GM19023 (cell line): Measurements from ENCODE around the gene XIRP2.

ENCODE experiments used
- ATAC-seq: cut with Tn5 transposase; IDR thresholded peaks from one replicate; pipeline ENCODE4 v1.9.1; 2021; ENCODE audit warnings: mild to moderate bottlenecking, moderate library complexity; ENCODE audit not compliant: unreplicated experiment

XIRP2 gene, protein sequence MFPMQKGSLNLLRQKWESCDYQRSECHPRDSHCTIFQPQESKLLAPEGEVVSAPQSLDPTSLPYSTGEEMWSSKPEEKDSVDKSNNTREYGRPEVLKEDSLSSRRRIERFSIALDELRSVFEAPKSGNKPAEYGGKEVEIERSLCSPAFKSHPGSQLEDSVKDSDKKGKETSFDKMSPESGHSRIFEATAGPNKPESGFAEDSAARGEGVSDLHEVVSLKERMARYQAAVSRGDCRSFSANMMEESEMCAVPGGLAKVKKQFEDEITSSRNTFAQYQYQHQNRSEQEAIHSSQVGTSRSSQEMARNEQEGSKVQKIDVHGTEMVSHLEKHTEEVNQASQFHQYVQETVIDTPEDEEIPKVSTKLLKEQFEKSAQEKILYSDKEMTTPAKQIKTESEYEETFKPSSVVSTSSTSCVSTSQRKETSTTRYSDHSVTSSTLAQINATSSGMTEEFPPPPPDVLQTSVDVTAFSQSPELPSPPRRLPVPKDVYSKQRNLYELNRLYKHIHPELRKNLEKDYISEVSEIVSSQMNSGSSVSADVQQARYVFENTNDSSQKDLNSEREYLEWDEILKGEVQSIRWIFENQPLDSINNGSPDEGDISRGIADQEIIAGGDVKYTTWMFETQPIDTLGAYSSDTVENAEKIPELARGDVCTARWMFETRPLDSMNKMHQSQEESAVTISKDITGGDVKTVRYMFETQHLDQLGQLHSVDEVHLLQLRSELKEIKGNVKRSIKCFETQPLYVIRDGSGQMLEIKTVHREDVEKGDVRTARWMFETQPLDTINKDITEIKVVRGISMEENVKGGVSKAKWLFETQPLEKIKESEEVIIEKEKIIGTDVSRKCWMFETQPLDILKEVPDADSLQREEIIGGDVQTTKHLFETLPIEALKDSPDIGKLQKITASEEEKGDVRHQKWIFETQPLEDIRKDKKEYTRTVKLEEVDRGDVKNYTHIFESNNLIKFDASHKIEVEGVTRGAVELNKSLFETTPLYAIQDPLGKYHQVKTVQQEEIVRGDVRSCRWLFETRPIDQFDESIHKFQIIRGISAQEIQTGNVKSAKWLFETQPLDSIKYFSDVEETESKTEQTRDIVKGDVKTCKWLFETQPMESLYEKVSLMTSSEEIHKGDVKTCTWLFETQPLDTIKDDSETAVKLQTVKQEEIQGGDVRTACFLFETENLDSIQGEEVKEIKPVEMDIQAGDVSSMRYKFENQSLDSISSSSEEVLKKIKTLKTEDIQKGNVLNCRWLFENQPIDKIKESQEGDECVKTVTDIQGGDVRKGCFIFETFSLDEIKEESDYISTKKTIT (N-terminal part only)

DNA sequence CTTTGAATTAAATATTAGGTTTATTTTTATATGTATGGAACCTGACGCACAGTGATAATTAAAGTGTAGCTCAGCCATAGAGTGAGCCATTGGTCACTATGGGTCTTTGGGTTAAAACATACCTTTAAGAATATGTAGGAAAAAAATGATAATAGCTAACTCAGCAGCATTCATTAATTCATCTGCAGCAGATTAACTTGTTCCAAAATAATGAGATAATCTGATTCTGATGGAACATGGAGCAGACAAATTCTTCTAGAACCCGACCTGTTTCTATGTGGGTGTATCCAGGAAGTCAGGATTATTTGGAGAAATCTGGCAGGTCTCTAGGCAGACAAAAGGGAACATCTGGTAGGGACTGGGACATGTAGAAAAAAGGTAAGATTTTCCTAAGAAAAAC, at the start of gene XIRP2:
Gene XIRP2 (plus strand): TSS at position 301 of the 400 bp plus-strand sequence. CDS start 15,003 bp downstream, outside the sequence.
- ATAC-seq = no peak

DNA sequence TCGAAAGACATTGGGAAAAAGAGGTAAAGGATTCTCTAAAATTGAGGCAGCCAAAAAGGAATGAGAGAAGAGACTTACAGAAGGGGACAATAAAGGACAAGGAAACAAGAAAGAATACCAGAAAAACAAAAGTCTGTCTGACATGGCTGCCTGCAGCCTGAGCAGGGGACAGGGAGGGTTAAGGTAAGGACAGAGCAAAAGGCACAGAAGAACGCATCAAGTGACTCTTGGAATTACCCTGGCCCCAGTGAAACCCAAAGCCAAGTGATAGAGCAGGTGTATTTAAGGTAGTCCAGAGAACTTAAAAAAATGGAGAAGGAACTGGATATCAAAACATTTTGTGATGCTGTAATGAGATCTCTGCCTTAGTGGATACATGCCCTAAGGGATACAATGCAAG, 47.1 kb upstream of the XIRP2 start:
- ATAC-seq = no peak

DNA sequence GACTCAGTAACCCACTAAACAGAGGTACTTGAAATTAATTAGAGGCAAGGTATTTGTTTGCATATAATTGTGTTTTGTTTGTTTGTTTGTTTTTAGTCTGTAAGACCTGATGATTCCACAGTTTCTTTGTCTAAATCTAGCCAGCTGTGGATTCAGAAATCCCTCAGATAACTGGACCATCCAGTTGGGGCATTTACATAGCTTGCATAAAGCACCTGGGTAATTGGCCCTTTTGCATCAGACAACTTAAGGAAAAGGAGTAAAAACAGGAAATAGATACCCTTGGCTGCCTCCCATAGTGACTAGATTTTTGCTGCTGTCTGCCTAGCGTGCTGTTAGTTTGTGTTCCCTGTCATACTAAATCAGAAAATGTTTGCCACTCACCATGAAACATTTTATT, 46.6 kb upstream of the XIRP2 start:
- no peak for ATAC-seq

DNA sequence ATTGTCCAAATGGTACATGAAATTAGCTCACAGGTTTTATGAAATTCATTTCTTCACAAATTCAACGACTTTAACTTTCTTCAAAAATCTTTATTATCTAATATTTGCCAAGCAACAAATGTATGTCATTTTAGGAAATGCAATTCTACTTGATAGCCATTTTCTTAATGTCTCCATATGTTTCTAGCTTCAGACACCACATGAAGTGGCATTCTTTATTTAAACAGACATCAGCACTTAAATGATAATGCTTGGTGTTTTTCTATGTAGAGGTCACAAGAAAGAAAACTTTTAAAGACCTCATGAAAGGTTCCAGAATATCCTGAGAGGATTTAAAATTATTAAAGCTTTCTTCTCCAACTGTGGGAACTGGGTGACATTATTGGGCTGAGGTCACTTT, 44.2 kb upstream of the XIRP2 start:
- no peak for ATAC-seq

DNA sequence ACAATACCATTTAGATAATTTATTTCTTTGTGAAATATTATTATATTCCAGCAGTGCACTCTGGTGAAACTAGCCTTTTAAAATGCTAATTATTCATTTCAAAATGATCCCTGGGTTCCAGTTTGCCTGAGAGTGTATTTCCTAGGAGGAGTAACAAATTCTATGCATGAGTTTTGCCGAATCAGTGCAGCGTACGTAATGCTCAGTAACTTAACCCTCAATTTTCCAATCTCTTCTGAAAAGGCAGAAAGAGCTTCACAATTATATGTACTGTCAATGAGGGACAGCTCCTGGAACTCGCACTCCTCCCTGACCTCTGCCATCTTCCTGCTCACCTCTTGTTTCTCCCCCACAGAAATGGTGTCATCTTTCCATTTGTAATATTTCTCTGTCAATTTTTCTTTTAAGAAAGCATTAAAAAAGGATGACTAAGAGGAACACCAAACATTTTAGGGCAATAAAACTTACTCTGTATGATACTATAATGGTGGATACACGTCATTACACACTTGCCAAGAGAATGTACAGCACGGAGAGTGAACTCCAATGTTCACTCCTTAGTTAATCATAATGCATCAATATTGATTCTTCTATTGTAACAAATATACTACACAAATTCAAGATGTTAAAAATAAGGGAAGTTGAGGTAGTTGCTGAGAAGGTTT, 25.7 kb upstream of the XIRP2 start:
- ATAC-seq = no peak

DNA sequence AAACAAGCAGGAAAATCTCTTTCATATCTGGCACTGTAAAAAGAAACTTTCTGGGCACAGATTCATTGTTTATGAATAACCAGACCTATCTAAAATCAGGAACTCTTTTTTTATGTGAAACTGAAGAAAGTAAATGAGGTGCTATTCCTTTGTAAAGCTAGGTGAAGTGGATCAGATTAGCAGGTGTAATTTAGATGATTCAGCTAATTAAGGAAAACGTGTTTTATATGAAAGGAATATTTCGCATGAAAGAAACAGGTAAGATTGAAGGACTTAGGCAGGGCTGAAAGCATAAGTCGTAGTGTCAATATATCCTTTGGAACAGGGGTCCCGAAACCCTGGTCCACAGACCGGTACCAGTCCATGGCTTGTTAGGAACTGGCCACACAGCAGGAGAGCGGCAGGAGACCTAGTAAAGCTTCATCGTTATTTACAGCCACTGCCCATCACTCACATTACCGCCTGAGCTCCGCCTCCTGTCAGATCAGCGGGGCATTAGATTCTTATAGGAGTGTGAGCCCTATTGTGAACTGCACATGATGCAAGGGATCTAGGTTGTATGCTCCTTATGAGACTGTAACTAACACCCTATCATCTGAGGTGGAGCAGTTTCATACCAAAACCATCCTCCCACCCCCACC, 20.3 kb upstream of the XIRP2 start:
- no peak for ATAC-seq

DNA sequence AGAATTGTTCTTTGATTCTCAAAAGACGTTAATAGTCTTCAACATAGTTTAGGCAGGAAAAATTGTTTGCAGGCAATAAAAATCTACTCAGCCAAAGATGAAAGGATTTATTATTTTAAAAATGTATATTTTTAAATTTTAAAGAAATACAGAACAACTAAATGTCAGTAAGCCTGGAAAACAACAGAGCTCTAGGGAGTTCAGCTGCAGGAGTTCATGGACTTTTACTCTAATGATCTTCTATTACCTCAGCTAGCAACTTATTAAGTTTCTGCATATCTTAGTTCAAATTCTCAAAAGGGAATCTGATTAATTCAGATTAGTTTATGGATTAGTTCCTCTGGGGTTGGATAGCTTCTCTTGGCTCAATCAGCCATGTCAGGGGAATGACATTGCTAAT, 17.9 kb upstream of the XIRP2 start:
- no peak for ATAC-seq

DNA sequence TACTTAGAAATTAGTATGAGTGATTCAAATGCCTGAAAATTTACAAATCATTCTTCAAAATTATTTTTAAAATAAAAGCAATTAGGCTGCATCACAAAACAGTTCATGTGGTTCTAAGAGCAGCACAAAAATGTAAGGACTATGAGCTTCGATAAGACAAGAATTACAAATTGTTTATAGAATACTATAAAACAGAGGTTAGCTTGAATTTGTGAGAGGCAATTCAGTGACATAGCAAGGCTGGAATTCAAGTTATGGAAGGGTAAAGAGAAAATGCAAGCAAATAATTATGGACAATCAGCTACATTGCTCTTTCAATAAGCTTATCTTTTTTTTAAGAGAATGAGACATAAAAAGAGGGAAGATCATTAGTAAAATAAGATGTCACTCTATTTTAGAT, 7.1 kb upstream of the XIRP2 start:
- ATAC-seq = no peak

DNA sequence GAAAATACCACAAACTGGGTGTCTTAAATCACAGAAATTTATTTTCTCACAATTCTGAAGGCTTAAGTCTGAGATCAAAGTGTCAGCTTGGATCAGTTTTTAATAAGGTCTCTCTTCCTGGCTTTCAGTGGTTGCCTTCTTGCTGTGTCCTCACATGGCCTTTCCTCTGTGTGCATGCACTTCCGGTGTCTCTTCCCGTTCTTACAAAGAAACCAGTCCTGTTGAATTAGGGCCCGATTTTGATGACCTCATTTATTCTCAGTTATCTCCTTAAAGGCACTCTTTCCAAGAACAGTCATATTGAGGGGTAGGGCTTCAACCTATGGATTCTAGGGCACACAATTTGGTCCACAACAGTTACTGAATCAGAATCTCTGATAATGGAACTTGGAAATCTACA, 5.4 kb upstream of the XIRP2 start:
- ATAC-seq = no peak

DNA sequence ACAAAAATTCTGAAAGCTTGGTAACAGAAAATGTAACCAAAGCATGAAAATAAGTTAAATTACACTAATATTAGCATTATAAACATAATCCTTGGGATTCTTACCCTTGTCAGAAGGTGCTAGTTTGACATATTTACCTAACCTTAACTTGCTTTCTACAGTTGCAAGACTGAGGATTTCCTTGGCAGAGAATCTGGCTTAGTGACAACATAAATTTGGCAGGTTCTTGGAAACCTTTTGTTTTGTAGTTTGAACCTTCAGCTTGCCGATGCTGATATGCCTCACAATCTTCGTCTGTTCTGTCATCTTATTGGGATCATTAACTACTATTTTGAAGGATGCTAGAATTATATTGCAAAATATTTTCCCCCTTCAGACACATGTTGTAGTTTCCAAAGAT, 3.4 kb downstream of the XIRP2 start:
- no peak for ATAC-seq

DNA sequence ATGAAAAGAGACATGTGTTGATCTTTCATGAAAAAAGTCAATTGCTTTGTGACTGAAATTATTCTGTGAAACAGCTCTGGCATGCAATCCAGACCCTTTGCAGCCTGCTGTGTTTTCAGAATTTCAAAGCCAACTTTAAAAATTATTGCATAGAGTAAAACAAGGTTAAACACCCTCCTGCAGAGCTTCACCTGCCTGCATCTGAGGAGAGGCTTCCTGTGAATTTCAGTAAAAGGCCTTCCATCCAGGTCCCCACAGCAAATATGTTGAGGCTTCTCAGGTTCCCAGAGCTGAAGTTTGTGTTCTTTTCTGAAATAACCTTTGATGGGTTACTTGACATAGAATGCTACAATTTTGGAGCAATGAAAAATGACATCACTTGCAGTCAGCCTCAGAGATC, 4.1 kb downstream of the XIRP2 start:
- ATAC-seq = no peak

DNA sequence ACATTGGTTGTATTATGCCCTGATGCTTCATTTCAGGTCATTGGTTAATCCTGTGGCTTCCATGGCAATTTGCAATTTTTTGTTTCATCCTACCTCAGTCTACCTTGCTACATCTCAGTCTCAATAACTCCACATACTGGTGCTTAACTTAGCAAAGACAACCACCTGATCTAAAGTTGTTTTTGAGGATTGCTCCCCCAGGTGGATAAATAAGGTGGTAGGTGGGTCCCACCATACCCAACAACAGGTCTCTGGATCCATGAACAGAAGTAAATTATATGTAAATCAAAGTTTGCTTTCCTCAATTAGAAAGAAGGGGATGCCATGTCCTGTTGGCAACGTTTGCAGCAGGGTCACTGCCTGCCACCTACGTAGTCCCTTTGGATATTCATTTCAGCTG, 7.0 kb downstream of the XIRP2 start:
- no peak for ATAC-seq

DNA sequence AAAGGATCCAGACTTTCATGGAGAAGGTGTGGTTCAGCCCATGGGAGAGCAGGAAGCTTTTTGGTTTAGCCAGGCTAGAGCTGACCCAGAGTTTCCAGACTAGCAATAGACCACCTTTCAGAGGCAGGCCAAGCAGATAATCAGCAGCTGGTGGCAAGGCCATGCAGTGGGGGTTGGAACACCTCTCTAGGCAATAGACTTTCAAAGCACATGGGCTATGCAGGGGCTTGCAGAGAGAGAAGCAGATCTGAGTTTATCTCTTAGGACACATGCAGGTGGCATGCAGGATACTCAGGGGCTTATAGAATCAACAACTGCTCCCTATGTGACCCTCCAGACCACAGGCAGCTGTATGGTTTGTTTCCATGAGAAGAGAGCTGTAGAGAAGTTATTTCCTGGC, 9.4 kb downstream of the XIRP2 start:
- no peak for ATAC-seq

DNA sequence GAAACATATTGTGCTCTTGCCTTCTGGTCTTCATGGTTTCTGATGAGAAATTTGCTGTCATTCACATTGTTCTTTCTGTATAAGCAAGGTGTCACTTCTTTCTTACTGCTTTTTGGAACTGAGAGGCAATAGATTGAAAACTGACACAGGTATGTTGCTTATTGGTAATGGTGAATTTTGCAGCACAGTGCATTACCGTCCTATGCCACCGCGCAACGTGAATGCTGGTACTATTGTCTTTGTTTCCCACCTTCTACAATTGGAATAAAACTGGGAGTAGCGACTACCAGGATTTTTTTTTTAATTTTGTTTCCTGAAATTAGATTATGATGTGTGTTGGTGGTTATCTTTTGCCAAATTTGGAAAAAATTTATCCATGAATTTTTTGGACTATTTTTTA, 11.4 kb downstream of the XIRP2 start:
- ATAC-seq = no peak

DNA sequence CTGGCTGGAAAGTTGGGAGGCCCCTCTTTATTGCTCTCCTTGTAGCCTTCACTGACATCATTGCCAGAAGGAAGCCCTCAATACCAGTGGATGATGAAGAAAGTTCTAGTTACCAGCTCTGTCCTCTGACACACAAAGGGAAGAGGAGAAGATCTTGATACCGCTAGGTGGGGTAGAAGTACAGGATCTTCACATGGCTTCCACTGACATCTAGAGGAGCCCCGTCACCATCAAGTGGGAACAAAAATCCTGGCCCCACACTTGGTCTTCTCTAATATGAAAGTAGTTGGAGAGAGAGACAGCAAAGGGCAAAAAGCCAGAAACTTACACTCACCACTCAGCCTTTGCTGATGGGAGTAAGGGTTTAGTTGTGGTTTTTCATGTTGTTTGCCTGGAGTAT, 12.4 kb downstream of the XIRP2 start:
- ATAC-seq = no peak

DNA sequence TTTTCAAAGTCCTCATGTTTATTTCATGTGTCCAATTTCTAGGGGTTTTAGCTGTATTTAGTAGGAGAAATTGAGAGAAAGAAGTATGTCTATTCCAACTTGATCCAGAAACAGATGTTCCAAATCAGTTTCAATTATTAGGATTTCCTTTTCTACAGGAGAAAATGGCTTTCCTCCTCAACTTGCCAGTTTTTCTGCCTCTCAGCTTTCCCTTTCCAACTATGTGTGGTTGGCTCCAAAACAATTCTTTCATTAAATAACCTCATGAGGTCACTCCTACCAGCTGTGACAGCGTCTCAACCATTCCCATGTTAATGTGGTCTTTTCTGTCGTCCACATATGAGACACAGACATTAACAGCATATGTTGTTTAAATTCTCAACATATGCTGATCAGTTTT, 13.1 kb downstream of the XIRP2 start:
- no peak for ATAC-seq

DNA sequence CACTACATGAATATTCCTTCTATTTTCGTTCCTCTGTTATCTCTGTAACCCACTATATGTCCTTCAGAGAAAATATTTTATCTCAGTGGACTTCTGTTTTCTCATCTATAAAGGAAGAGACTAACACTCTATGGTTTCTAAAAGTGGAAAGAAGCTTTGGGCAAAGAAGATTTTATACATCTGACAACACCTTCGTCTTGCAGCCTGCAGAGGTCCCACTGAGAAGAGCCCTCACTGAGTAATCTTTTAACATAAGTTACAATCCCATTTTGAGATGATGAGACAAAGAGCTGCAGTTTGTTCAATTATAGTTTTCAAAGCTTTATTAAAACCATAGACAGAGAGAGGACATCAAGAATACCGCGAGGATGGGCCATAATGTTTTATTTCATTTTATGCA, 28.7 kb downstream of the XIRP2 start:
- no peak for ATAC-seq

DNA sequence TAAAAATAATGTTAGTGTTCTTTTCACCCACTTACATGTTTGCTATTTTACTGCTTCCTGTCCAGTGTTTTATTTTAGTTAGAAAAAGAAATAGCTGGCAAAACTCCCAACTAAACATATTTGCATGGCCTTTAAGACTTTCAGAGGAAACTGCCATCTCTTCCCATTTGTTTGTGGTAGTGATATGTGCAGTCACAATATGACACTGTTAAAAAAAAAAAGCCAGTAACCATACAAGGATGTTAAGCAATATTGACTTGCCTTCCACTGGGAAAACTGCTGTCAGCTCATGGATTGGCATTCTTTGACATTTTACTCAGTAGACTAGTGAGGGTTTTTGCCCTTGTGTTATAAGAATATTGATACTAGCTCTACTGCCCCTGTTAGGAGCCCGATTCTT, 29.1 kb downstream of the XIRP2 start:
- ATAC-seq = no peak

DNA sequence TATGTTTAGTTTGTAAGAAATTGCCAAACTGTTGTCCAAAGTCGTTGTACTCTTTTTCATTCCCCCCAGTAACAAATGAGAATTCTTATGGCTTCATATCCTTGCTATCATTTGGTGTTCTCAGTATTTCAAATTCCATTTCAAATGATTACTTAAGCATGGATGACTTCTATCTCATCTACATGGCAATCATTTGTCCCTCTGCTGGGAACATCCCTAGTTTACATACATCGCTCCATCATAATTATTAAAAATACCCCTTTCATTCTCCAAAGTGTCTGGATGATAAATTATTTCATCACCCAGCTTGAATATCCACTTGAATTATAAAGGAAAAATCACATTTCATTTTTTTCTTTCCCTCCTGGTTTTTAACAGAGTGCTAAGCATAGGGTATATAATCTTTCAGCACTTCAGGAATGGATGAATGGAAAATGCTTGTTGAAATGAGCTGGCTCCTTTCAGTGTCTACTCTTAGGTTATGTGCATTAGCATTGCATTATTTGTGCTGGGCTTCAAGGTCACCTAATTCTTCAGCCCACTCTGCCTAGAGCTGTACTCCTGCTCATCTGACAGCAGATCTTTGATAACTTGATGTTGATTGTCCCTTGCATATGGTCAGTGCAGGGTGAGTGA, 33.1 kb downstream of the XIRP2 start:
- no peak for ATAC-seq

DNA sequence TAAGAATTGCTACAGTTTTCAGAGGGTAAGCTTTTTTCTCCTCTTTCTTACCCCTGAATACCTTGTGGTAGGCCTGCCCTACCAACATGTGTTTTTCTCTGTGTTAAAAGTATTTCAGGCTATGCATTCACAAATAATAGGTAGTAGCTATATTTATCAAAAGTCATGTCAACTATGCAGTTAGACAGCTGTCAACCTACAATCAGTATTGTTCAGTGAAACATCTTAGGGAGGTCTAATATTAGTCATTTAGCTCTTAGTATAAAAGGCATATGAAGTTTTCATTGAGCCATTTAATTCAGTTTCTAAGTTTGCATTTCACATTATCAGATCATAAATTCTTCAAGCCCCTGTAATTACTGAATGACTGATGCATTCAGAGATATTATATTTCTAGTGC, 36.7 kb downstream of the XIRP2 start:
- no peak for ATAC-seq
